ENCODE measurements around the gene RUFY1. TPM values are rescaled to one million over a fixed set of nuclear protein-coding genes. Genes with fewer than 3 reads are reported as not detected.

RUFY1 gene
- polyA plus RNA-seq, 1 of the 3 experiments (the other 2 are of a cell fraction): 30.3 TPM

DNA sequence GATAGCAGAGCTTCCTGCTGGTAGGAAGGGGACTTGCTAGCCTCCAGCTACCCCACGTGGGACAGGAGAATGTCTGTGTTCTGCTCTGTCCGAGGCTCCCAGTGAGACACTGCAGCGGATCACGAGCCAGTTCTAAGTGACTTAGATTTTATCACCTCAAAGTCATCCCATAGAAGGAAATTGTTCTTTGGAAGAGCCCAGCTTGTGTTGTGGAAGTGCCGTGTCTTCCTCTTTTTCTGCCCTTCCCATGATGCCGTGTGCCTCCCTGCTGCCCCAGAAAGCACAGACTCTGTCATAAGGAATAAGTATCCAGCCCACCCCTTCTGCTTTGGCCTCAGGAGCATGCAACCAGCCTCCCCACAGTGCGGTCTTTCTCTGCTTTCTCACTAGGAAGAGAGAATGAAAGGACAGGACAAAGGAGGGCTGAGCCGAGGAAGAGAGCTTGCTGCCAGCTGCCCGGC lies 35.6 kb downstream of the RUFY1 start:
- H3F3A ChIP-seq (replicated peaks; ENCODE audit: insufficient read depth): no peaks in the 10 kb centered on the region
- POLR2A ChIA-PET: interaction anchor here (1.0 kb wide), 1 partner anchor 21 kb away, joined by 3 read pairs; no protein-coding TSS in a partner anchor
- H2AFZ ChIP-seq (ENCODE audit: low read depth): no peak overlapping the region
- H3K9me3 ChIP-seq: no peaks in the 10 kb centered on the region
- H3K36me3 ChIP-seq (replicated peaks in 1 of 2; ENCODE audit: control insufficient read depth in 1 of 2, insufficient read depth in 2 of 2, low read length in 1 of 2): peaks cover 30 to 59% of the 10 kb centered on the region in 2 experiments
- H4K20me1 ChIP-seq (ENCODE audit: insufficient read depth): no peaks in the 10 kb centered on the region
- CTCF ChIA-PET: interaction anchor here (1.7 kb wide), 1 partner anchor 11 kb away, joined by 5 read pairs; no protein-coding TSS in a partner anchor
- H3K4me1 ChIP-seq (ENCODE audit: control insufficient read depth in 1 of 2, insufficient read depth in 2 of 2, low read depth in 1 of 2, low read length in 1 of 2): no peaks in the 10 kb centered on the region
- H3K9me2 ChIP-seq: no peaks in the 10 kb centered on the region
- no peak for DNase-seq
- H3K4me3 ChIP-seq (ENCODE audit: low read depth in 2 of 2, low read length in 1 of 2): no peak overlapping the region
- H3K79me2 ChIP-seq (ENCODE audit: insufficient read depth): no peaks in the 10 kb centered on the region
- H3K9ac ChIP-seq: no peak overlapping the region
- TF ChIP-seq MXI1 (IDR thresholded peaks at IDR 0.05; ENCODE audit: low read depth, low read length) (no peak), TCF12 (IDR thresholded peaks at IDR 0.05) (no peak), JUND (IDR thresholded peaks at IDR 0.05) (no peak), ELF1 (IDR thresholded peaks at IDR 0.05) (no peak), NFIC (IDR thresholded peaks at IDR 0.05; ENCODE audit: borderline replicate concordance) (no peak), FOXM1 (IDR thresholded peaks at IDR 0.05; ENCODE audit: low read depth) (no peak)
- TF ChIP-seq, protein P1, sequence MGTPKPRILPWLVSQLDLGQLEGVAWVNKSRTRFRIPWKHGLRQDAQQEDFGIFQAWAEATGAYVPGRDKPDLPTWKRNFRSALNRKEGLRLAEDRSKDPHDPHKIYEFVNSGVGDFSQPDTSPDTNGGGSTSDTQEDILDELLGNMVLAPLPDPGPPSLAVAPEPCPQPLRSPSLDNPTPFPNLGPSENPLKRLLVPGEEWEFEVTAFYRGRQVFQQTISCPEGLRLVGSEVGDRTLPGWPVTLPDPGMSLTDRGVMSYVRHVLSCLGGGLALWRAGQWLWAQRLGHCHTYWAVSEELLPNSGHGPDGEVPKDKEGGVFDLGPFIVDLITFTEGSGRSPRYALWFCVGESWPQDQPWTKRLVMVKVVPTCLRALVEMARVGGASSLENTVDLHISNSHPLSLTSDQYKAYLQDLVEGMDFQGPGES (IDR thresholded peaks at IDR 0.05; ENCODE audit: low read depth, low read length): no peak
- TF ChIP-seq, protein P2, sequence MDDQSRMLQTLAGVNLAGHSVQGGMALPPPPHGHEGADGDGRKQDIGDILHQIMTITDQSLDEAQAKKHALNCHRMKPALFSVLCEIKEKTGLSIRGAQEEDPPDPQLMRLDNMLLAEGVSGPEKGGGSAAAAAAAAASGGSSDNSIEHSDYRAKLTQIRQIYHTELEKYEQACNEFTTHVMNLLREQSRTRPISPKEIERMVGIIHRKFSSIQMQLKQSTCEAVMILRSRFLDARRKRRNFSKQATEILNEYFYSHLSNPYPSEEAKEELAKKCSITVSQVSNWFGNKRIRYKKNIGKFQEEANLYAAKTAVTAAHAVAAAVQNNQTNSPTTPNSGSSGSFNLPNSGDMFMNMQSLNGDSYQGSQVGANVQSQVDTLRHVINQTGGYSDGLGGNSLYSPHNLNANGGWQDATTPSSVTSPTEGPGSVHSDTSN (IDR thresholded peaks at IDR 0.05): no peak
- WGBS (ENCODE audit: low lambda C conversion rate): 95% methylated on average over 9 of the region's 9 CpGs
- no peaks in the 10 kb centered on the region for H3K27me3 ChIP-seq (ENCODE audit: insufficient read depth)
- H3K27ac ChIP-seq (ENCODE audit: low read depth in 2 of 2, low read length in 1 of 2): no peak overlapping the region
- H3K4me2 ChIP-seq: no peak overlapping the region

DNA sequence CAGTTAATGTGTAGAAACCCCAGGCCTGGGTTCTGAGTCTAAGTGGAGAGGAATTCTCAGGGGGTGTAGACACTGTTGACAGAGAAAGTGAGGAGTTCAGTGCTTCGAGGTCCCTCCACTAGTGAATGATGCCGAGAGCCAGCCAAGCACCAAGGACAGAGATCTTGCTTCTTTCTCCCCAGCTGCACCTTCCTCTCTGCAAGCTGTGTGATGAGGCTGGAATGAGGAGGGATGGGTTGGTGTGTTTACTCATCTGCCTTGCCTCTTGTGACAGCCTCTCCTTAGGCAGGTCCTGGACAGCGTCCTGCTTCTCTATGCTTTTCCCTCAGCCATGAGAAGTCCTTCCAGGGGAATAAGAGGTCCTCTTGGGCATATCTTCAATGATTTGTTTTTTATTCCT lies 37.8 kb downstream of the RUFY1 start:
- peaks cover 30 to 61% of the 10 kb centered on the region in 2 experiments for H3K36me3 ChIP-seq (replicated peaks in 1 of 2; ENCODE audit: control insufficient read depth in 1 of 2, insufficient read depth in 2 of 2, low read length in 1 of 2)
- no peaks in the 10 kb centered on the region for H4K20me1 ChIP-seq (ENCODE audit: insufficient read depth)
- H3F3A ChIP-seq (replicated peaks; ENCODE audit: insufficient read depth): peaks cover 2% of the 10 kb centered on the region
- WGBS (ENCODE audit: low lambda C conversion rate): 92% methylated on average over 3 of the region's 3 CpGs
- no peak overlapping the region for H2AFZ ChIP-seq (ENCODE audit: low read depth)
- H3K27ac ChIP-seq (ENCODE audit: low read depth in 2 of 2, low read length in 1 of 2): no peak overlapping the region
- H3K4me3 ChIP-seq (ENCODE audit: low read depth in 2 of 2, low read length in 1 of 2): no peak overlapping the region
- no peak for DNase-seq
- H3K9ac ChIP-seq: no peak overlapping the region
- POLR2A ChIA-PET: interaction anchor here (0.8 kb wide), 1 partner anchor 36 kb away, joined by 3 read pairs; the partner anchor contains the start of gene HNRNPH1
- CTCF ChIA-PET: no interaction called here
- no peaks in the 10 kb centered on the region for H3K4me1 ChIP-seq (ENCODE audit: control insufficient read depth in 1 of 2, insufficient read depth in 2 of 2, low read depth in 1 of 2, low read length in 1 of 2)
- no peaks in the 10 kb centered on the region for H3K79me2 ChIP-seq (ENCODE audit: insufficient read depth)
- TF ChIP-seq JUND (IDR thresholded peaks at IDR 0.05): no peak
- TF ChIP-seq, protein P3, sequence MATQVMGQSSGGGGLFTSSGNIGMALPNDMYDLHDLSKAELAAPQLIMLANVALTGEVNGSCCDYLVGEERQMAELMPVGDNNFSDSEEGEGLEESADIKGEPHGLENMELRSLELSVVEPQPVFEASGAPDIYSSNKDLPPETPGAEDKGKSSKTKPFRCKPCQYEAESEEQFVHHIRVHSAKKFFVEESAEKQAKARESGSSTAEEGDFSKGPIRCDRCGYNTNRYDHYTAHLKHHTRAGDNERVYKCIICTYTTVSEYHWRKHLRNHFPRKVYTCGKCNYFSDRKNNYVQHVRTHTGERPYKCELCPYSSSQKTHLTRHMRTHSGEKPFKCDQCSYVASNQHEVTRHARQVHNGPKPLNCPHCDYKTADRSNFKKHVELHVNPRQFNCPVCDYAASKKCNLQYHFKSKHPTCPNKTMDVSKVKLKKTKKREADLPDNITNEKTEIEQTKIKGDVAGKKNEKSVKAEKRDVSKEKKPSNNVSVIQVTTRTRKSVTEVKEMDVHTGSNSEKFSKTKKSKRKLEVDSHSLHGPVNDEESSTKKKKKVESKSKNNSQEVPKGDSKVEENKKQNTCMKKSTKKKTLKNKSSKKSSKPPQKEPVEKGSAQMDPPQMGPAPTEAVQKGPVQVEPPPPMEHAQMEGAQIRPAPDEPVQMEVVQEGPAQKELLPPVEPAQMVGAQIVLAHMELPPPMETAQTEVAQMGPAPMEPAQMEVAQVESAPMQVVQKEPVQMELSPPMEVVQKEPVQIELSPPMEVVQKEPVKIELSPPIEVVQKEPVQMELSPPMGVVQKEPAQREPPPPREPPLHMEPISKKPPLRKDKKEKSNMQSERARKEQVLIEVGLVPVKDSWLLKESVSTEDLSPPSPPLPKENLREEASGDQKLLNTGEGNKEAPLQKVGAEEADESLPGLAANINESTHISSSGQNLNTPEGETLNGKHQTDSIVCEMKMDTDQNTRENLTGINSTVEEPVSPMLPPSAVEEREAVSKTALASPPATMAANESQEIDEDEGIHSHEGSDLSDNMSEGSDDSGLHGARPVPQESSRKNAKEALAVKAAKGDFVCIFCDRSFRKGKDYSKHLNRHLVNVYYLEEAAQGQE (IDR thresholded peaks at IDR 0.05; ENCODE audit: low read depth, low read length): peak; percentile 83; the same call in 1 of the 2 replicates
- no peaks in the 10 kb centered on the region for H3K27me3 ChIP-seq (ENCODE audit: insufficient read depth)
- no peaks in the 10 kb centered on the region for H3K9me3 ChIP-seq
- H3K4me2 ChIP-seq: no peak overlapping the region
- no peaks in the 10 kb centered on the region for H3K9me2 ChIP-seq
